K562 (cell line): Measurements from ENCODE around the gene CASP9. TPM values are rescaled to one million over a fixed set of nuclear protein-coding genes. Genes with fewer than 3 reads are reported as not detected.
A peak's percentile ranks its signal among the peaks of the same experiment; 100 is the strongest.

Experiments
- ASH1L ChIP-seq: fragments of 450-650 bp; IDR thresholded peaks from 2 replicates; pipeline ENCODE4 v1.6.1; 2018; ENCODE audit warnings: borderline replicate concordance, mild to moderate bottlenecking, low read depth; ENCODE audit not compliant: partially characterized antibody
- CEBPG ChIP-seq, 3 experiments: fragments of 200-800 bp in 1 of 3; sonication (Bioruptor generic) in 1 of 3; sonication (generic) in 1 of 3; formaldehyde crosslinking in 1 of 3; IDR thresholded peaks in 2 of 3; conservative IDR thresholded peaks in 1 of 3; 2 replicates each; pipeline versions ENCODE4 v1.6.1 to v1.8.0; 2016 to 2022; ENCODE audit warnings: missing compliant biosample characterization in 2 of 3, missing genetic modification characterization in 2 of 3, mild to moderate bottlenecking in 1 of 3, missing genetic modification reagents in 1 of 3
- FUS ChIP-seq: fragments of 200-400 bp; formaldehyde crosslinking; optimal IDR thresholded peaks from 2 replicates; pipeline ENCODE3; 2017; ENCODE audit warnings: low read depth, low read length
- HDAC8 ChIP-seq: fragments of 450-650 bp; IDR thresholded peaks from 2 replicates; pipeline ENCODE4 v1.6.1; 2016; ENCODE audit warnings: mild to moderate bottlenecking, missing genetic modification characterization, moderate library complexity, missing compliant biosample characterization
- LARP7 ChIP-seq: fragments of 450-650 bp; IDR thresholded peaks from 2 replicates; pipeline ENCODE4 v1.6.1; 2016
- MEF2A ChIP-seq: IDR thresholded peaks from 2 replicates; pipeline ENCODE4 v1.6.1; 2011; ENCODE audit warnings: low read depth, mild to moderate bottlenecking, low read length, moderate library complexity; ENCODE audit not compliant: control insufficient read depth
- MTA2 ChIP-seq: fragments of 450-650 bp; IDR thresholded peaks from 2 replicates; pipeline ENCODE4 v1.6.1; 2016; ENCODE audit warnings: low read depth
- POLR2H ChIP-seq: IDR thresholded peaks from 2 replicates; pipeline ENCODE4 v1.6.1; 2016; ENCODE audit warnings: missing genetic modification characterization, low read depth, mild to moderate bottlenecking, control low read depth, missing compliant biosample characterization, moderate library complexity
- PTRF ChIP-seq: fragments of 450-650 bp; IDR thresholded peaks from 2 replicates; pipeline ENCODE4 v1.6.1; 2016; ENCODE audit warnings: mild to moderate bottlenecking, missing genetic modification characterization, missing compliant biosample characterization
- RBM25 ChIP-seq: fragments of 200-400 bp; formaldehyde crosslinking; IDR thresholded peaks from 2 replicates; pipeline ENCODE4 v1.6.1; 2018; ENCODE audit warnings: low read length, low read depth, moderate library complexity; ENCODE audit not compliant: severe bottlenecking
- SAFB2 ChIP-seq: fragments of 200-400 bp; formaldehyde crosslinking; IDR thresholded peaks from 2 replicates; pipeline ENCODE4 v1.6.1; 2018; ENCODE audit warnings: borderline replicate concordance, low read length, low read depth, moderate library complexity; ENCODE audit not compliant: severe bottlenecking
- SUPT5H ChIP-seq: fragments of 450-650 bp; IDR thresholded peaks from 2 replicates; pipeline ENCODE4 v1.6.1; 2016
- TEAD2 ChIP-seq: fragments of 450-650 bp; IDR thresholded peaks from 2 replicates; pipeline ENCODE4 v1.6.1; 2016; ENCODE audit warnings: missing genetic modification characterization, control low read depth, missing compliant biosample characterization
- THRB ChIP-seq: fragments of 450-650 bp; formaldehyde crosslinking; conservative IDR thresholded peaks from 2 replicates; pipeline ENCODE4 v1.4.0; 2022; ENCODE audit warnings: mild to moderate bottlenecking, missing genetic modification characterization
- XRCC4 ChIP-seq: IDR thresholded peaks from one replicate; pipeline ENCODE4 v1.6.1; 2011; ENCODE audit not compliant: insufficient read depth, insufficient read length; ENCODE audit errors: extremely low read depth
- ZFP30 ChIP-seq: fragments of 250-450 bp; sonication (Bioruptor Pico); IDR thresholded peaks from 2 replicates; pipeline ENCODE4 v1.8.0; 2022; ENCODE audit warnings: moderate library complexity, mild to moderate bottlenecking, inconsistent platforms, borderline replicate concordance
- ZKSCAN3 ChIP-seq: fragments of 250-450 bp; sonication (Bioruptor Pico); IDR thresholded peaks from 2 replicates; pipeline ENCODE4 v1.4.0; 2020
- ZNF134 ChIP-seq: fragments of 250-450 bp; sonication (Bioruptor Pico); conservative IDR thresholded peaks from 2 replicates; pipeline ENCODE4 v1.4.0; 2020
- ZNF395 ChIP-seq: fragments of 200-800 bp; sonication (Bioruptor generic); IDR thresholded peaks from 2 replicates; pipeline ENCODE4 v1.6.1; 2017; ENCODE audit warnings: missing genetic modification characterization, missing compliant biosample characterization
- ZNF668 ChIP-seq: fragments of 250-450 bp; sonication (Bioruptor Pico); IDR thresholded peaks from 2 replicates; pipeline ENCODE4 v1.8.0; 2022; ENCODE audit warnings: mild to moderate bottlenecking, inconsistent platforms
- polyA plus RNA-seq, 8 experiments: library from polyadenylated mRNA; depleted of rRNA in 4 of 8; stranded (reverse) in 5 of 8; unstranded in 3 of 8; fragments of >200 nt; fragmentation: Nextera tagmentation in 2 of 8; fragmentation: Illumina TruSeq in 1 of 8; extraction: Ambion mirVana in 2 of 8; extraction: Trizol in 1 of 8; gene quantifications; 2 replicates each; pipeline versions ENCODE4 v1.2.1 to v1.2.3, GENCODE V29; 2011 to 2014; ENCODE audit warnings: inconsistent platforms in 1 of 8, missing spikeins in 1 of 8
- total RNA-seq, 7 experiments: library from RNA; depleted of rRNA in 6 of 7; stranded (reverse); fragments of >200 nt in 6 of 7; fragmentation: Illumina TruSeq in 2 of 7; extraction: Trizol in 2 of 7; gene quantifications; 2 replicates each; pipeline versions ENCODE4 v1.2.1 to v1.2.3, GENCODE V29; 2011 to 2021; ENCODE audit warnings: low replicate concordance in 1 of 7
- TF ChIP-seq, protein P1 (sequence below): fragments of 250-450 bp; sonication (Bioruptor Pico); IDR thresholded peaks from 2 replicates; pipeline ENCODE4 v1.5.0; 2022; ENCODE audit warnings: mild to moderate bottlenecking

CASP9 gene
- total and polyA plus RNA-seq, 9 of the 15 experiments (the other 6 are each of a cell fraction or from before 2014, with no cell fraction given), result 10.8 to 54.1 (median 30.7) TPM

GRCh38 chr1:15444468-15445389 lies 79.3 kb downstream of the CASP9 start (continued):
- TF ChIP-seq ZNF395 (CRISPR knock-in tag), result no peak
- TF ChIP-seq POLR2H (tag), result no peak
- TF ChIP-seq SAFB2, result no peak
- TF ChIP-seq ZFP30 (CRISPR knock-in tag), result no peak
- peak; percentile 94 for TF ChIP-seq RBM25
- TF ChIP-seq ASH1L, result no peak
- TF ChIP-seq, protein P1, sequence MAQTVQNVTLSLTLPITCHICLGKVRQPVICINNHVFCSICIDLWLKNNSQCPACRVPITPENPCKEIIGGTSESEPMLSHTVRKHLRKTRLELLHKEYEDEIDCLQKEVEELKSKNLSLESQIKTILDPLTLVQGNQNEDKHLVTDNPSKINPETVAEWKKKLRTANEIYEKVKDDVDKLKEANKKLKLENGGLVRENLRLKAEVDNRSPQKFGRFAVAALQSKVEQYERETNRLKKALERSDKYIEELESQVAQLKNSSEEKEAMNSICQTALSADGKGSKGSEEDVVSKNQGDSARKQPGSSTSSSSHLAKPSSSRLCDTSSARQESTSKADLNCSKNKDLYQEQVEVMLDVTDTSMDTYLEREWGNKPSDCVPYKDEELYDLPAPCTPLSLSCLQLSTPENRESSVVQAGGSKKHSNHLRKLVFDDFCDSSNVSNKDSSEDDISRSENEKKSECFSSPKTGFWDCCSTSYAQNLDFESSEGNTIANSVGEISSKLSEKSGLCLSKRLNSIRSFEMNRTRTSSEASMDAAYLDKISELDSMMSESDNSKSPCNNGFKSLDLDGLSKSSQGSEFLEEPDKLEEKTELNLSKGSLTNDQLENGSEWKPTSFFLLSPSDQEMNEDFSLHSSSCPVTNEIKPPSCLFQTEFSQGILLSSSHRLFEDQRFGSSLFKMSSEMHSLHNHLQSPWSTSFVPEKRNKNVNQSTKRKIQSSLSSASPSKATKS, result no peak
- TF ChIP-seq LARP7, result no peak
- TF ChIP-seq MTA2, result no peak
- TF ChIP-seq FUS, result no peak
- no peak for TF ChIP-seq ZNF668 (CRISPR knock-in tag)
- no peak for TF ChIP-seq THRB (CRISPR knock-in tag)
- TF ChIP-seq ZNF134, result no peak
- TF ChIP-seq SUPT5H, result no peak
- TF ChIP-seq XRCC4, result no peak
- no peak for TF ChIP-seq TEAD2 (tag)
- no peak for TF ChIP-seq PTRF
- TF ChIP-seq MEF2A, result no peak
- 0 out of 2 replicates have a peak, but pooled peaks have one; percentile 18 for TF ChIP-seq HDAC8 (tag)
- TF ChIP-seq ZKSCAN3 (CRISPR knock-in tag), result no peak
- TF ChIP-seq CEBPG (CRISPR knock-in tag; IDR thresholded peaks at IDR 0.05), result peak; percentile 57; the same call in 1 of the 2 replicates
- no peak for TF ChIP-seq CEBPG (tag; conservative IDR thresholded peaks at IDR 0.05 in 1 of 2, IDR thresholded peaks at IDR 0.05 in 1 of 2)
